ENCODE data around the gene PRPF19.
A peak's percentile ranks its signal among the peaks of the same experiment; 100 is the strongest.

The PRPF19 gene

DNA sequence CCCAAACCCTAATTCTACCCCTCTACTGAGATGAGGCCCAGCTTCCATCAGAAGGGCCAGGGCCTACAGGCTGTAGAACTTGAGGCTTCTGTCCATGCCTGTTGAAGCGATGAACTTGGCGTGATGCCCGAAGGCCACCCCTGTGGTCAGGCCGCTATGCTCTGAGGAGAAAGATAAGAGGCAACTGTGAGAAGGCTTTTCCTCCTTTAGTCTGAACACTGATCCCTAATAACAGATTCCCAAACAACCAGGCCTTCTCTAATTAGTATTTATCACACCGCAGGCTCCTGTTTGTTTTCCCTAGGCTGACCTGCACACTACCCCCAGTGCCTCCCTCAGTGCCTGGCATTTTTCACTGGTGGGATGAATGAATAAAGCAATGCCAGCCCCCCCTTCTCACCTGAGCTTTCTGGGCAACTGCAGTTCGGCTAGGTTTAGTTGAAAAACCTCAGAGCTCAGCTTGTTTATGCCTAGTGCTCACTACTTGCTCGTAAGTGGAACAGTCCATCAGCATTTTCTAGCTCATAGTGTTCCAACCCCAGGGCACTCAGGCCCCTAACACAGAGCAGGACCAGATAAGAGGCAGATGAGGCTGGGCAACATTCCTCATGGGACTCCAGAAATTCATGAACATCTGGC lies 15.2 kb downstream of the PRPF19 start:
- no peak overlapping the region for H3K4me3 ChIP-seq (ENCODE audit: low read depth, low read length)
- TF ChIP-seq, protein P1, sequence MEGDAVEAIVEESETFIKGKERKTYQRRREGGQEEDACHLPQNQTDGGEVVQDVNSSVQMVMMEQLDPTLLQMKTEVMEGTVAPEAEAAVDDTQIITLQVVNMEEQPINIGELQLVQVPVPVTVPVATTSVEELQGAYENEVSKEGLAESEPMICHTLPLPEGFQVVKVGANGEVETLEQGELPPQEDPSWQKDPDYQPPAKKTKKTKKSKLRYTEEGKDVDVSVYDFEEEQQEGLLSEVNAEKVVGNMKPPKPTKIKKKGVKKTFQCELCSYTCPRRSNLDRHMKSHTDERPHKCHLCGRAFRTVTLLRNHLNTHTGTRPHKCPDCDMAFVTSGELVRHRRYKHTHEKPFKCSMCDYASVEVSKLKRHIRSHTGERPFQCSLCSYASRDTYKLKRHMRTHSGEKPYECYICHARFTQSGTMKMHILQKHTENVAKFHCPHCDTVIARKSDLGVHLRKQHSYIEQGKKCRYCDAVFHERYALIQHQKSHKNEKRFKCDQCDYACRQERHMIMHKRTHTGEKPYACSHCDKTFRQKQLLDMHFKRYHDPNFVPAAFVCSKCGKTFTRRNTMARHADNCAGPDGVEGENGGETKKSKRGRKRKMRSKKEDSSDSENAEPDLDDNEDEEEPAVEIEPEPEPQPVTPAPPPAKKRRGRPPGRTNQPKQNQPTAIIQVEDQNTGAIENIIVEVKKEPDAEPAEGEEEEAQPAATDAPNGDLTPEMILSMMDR (IDR thresholded peaks at IDR 0.05; ENCODE audit: low read depth, low read length) = no peak

- TF ChIP-seq, protein P1 (IDR thresholded peaks at IDR 0.05; ENCODE audit: low read depth, low read length) = no peak
- H3K4me3 ChIP-seq (ENCODE audit: low read depth, low read length) = no peak overlapping the region
Measured at GRCh38 chr11:60890696-60891095, 15.7 kb downstream of the PRPF19 start.

GRCh38 chr11:60889869-60890311 lies 16.5 kb downstream of the PRPF19 start:
- no peak overlapping the region for H3K4me3 ChIP-seq (ENCODE audit: low read depth, low read length)
- TF ChIP-seq, protein P1 (IDR thresholded peaks at IDR 0.05; ENCODE audit: low read depth, low read length) = no peak

DNA sequence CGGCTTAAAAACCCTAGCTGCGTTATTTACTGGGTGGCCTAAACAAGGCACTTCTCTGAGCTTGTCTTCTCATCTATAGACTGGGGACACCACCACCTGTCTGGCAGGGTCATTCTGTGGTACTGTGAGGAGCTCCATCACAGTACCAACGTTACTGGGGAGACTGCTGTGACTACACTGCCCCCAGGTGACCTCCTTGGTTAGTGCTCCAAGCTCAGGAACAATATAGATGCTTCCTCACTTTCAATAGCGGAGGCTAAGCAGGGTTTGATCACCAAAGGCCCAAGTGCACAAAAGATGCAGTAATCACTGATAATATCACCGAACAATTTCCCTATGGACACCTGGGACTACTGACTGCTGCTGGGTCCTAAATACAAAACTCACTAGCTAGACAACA lies 18.8 kb downstream of the PRPF19 start:
- TF ChIP-seq, protein P1 (IDR thresholded peaks at IDR 0.05; ENCODE audit: low read depth, low read length) = peak; percentile 69
- H3K4me3 ChIP-seq (ENCODE audit: low read depth, low read length) = no peak overlapping the region

GRCh38 chr11:60880643-60881282 lies 25.6 kb downstream of the PRPF19 start:
- no peak overlapping the region for H3K4me3 ChIP-seq (ENCODE audit: low read depth, low read length)
- TF ChIP-seq, protein P1 (IDR thresholded peaks at IDR 0.05; ENCODE audit: low read depth, low read length) = no peak

GRCh38 chr11:60879971-60880588 lies 26.3 kb downstream of the PRPF19 start:
- TF ChIP-seq, protein P1 (IDR thresholded peaks at IDR 0.05; ENCODE audit: low read depth, low read length) = no peak
- no peak overlapping the region for H3K4me3 ChIP-seq (ENCODE audit: low read depth, low read length)

DNA sequence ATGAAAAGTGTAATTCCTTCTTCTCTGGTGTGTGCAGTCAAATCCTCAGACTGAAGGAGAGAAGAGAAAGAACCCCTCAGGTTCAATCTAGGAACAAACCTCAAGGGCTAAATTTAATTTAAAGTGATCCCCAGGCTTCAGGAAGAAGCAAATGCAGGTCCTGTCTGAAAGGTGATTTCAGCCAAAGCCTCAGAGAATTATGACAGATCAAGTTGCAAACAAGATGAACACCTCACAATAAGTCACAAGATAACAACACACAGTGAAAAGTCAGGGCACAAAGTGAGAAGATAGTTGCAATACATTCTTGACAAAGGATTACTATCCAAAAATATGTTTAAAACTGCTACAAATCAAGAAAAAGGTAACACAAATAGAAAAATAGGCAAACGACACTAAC lies 27.3 kb downstream of the PRPF19 start:
- TF ChIP-seq, protein P1 (IDR thresholded peaks at IDR 0.05; ENCODE audit: low read depth, low read length) = no peak
- no peak overlapping the region for H3K4me3 ChIP-seq (ENCODE audit: low read depth, low read length)

Data from WI38 (cell line).